GM18507 (cell line): ENCODE data around the gene PAOX.
A peak's percentile ranks its signal among the peaks of the same experiment; 100 is the strongest.
"Not testable (repeated sequence)": the region's sequence is repeated elsewhere in the genome, so short reads cannot be mapped to it uniquely, and the experiment has no call there.

Source experiments
- DNase-seq: peaks from one replicate; pipeline ENCODE4 v3.0.0; 2011; ENCODE audit warnings: low read depth; ENCODE audit not compliant: insufficient read length; ENCODE audit errors: extremely low spot score
- FAIRE-seq: peaks from 2 replicates; lab custom pipeline; 2011; peaks lifted over from hg19 to GRCh38; lab: Jason Lieb, UNC

PAOX gene

DNA sequence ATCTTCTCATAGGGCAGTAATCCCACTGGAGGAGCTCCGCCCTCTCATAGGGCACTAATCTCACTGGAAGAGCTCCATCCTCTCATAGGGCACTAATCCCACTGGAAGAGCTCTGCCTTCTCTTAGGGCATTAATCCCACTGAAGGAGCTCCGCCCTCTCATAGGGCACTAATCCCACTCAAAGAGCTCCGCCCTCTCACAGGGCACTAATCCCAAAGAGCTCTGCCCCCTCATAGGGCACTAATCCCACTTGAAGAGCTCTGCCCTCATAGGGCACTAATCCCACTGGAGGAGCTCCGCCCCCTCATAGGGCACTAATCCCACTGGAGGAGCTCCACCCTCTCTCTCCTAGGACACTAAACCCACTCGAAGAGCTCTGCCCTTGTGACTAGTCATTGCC, 17.8 kb upstream of the PAOX start:
- DNase-seq: no peak
- no peak for FAIRE-seq

DNA sequence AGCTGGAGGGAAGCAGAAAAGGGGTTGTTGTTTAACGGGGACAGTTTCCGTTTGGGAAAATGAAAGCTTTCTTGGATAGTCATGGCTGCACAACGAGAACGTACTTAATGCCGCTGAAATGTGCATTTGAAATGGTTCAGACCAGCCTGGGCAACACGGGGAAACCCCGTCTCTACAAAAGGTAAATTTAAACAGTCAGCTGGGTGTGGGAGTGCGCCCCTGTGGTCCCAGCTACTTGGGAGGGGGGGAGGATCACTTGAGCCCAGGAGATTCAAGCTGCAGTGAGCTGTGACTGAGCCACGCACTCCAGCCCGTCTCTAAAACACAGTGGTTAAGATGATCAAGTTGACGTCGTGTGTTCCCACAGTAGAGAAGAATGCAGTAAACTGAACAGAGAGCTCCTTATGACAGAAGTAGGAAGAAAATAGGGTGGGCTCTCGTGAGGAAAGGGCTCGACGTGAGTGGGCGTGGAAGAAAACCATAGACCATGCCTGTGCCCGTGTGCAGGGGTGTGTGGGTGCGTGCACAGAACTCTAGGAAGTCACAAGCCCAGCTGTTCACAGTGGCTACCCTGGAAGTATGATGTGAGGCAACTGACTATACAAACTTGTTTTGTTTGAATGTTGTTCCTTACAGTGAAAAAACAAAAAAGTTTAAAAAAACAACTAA, 17.2 kb upstream of the PAOX start:
- DNase-seq (no peak), FAIRE-seq (peak; percentile 65)

DNA sequence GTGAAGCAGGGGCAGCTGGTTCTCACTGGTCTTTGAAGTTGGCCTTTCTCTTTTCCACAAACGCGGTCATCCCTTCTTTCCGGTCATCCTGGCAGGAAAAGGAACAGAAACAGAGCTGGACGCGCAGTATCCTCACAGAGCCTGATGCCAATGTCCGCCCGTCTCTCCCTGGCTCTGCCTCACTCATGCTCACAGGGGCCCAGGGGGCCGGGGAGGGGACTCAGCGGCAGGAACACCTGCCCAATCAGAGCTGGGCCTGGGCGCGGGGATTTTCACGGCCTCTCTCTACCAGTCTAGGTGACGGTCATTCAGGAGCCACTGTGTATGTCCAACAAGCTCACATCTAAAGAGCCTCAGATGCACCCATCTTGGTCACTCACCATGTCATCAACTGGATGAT, 16.2 kb upstream of the PAOX start:
- no peak for FAIRE-seq
- DNase-seq: no peak

DNA sequence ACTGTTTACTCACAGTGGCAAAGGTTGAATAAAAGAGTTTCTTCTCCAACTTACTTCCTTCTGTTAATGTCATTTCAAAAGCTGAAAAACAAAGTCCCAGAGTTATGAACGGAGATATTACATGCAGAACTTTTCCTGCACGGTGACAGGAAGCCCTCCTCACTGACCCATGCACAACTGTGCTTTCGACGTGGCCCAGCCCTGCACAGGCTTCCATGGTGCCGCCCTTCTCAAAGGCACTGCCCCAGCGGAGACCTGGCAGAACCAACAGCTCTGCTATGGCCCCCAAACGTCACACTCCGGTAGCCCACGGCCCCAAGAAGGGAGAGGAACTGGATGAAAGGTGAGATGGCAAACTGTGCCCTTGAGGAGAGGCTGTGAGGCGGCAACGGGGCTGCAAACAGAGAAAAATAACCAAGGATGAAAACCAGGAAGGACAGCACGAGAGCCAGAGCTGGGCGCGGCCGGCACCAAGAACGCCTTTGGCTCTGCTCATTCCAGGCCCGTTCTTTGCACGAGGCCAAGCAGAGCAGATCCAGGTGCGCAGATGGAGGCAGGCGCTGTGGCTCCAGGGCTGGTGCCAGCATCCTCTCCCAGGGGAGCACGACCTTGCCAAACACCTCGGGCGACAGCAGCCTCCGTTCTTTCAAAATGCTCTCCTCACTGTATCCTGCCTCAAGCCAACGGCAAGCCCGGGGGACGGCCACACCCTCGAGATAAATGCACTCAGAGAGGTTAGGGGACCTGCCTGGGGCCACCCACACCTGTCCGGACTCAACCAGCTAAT, 14.2 kb upstream of the PAOX start:
- FAIRE-seq: no peak
- no peak for DNase-seq

DNA sequence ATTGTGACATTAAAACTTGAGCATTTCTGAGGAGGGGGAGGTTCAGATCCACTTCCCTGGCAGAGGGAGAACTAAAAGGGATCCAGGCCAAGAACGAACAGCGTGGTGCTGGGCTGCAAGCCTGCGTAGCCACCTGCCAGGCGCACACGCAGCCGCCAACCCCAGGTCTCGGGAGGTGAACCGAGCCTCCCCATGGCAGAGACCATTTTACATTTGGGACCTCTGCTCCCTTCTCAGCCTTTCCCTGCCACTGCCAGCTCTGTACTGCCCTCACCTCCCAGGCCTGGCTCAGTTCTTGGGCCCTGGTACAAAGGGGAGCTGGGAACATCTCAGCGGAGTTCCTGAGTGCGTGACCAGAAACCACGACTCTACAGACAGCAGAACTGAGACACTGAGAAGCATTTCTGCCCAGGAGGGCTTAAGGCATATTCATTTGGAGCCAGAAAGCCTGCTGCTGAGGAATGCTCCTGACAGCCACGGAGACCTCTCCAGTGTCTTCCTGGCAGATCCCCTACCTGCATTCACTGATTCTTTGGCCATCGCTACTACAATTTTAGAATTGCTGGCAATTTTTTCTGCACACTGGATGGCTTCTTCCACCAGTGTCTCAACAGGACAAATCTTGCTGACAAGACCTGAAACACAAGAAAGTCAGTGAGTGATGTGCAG, 13.5 kb upstream of the PAOX start:
- DNase-seq (no peak), FAIRE-seq (no peak)

DNA sequence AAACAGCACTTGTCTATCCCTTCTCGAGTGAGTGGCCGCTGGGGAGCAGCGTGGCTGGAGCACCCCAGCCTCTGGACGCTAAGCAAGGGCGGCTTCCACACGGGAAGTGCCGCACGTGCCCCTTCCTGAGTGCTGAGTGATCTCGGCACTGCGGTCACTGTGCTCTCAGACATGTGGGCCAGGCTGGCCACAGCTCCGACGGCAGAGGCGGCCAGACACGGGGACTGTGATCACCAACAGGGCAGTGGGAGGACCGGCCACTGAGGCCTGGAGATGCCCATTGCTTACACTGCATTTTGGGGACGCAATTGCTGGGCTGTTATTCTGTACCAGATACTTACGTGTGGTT, 13.0 kb upstream of the PAOX start:
- FAIRE-seq (no peak), DNase-seq (no peak)

DNA sequence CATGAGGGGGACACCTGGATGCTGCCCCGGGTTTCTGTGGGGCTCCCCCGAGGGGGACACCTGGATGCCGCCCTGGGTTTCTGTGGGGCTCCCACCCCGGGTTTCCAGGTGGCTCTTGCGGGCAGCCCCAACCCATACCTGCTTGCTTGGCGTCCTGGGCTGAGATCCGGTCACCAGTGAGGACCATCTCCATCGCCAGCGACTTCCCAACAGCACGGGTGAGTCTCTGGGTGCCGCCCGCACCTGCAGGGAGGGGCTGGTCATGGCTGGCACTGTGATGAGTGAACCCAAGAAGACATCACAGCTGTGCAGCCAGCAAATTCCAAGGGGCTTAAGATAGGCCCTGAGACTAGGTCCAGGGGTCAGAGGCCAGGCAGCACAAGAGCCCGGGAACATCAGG, 12.3 kb upstream of the PAOX start:
- DNase-seq (no peak), FAIRE-seq (no peak)

DNA sequence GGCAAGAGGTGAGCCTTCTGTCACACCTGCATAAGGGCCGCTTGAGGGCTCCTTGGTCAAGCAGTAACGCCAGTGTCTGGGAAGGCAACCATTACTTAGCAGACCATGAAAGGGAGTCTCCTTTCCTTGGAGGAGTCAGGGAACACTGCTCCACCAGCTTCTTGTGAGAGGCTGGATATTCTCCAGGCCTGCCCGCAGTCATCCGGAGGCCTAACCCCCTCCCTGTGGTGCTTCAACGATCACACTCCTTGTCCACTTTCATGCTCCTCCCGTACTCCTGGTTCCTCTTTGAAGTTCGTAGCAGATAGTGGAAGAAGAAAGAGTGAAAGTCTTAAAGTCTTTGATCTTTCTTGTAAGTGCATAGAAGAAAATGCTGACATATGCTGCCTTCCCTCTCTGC, 11.6 kb upstream of the PAOX start:
- FAIRE-seq, DNase-seq: not testable (repeated sequence)

DNA sequence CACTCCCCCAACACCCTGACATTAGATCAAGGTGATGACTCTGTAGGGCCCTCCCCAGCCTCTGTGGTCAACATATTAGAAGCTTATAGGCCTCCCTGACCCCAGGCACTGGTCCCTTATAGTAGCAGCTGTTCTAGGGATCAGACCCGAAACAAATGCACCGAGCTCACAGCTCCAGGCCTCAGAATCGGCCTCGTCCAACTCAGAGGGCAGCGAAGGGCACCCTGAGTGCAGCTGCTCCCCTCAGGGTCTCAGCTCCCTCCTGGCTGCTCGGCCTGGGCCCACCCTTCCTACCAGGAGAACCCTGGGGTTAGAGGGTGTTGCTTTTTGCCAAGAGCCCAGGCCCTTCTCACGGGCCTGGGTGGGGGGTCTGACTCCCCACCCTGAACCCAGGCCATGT, 10.9 kb upstream of the PAOX start:
- FAIRE-seq (no peak), DNase-seq (no peak)

DNA sequence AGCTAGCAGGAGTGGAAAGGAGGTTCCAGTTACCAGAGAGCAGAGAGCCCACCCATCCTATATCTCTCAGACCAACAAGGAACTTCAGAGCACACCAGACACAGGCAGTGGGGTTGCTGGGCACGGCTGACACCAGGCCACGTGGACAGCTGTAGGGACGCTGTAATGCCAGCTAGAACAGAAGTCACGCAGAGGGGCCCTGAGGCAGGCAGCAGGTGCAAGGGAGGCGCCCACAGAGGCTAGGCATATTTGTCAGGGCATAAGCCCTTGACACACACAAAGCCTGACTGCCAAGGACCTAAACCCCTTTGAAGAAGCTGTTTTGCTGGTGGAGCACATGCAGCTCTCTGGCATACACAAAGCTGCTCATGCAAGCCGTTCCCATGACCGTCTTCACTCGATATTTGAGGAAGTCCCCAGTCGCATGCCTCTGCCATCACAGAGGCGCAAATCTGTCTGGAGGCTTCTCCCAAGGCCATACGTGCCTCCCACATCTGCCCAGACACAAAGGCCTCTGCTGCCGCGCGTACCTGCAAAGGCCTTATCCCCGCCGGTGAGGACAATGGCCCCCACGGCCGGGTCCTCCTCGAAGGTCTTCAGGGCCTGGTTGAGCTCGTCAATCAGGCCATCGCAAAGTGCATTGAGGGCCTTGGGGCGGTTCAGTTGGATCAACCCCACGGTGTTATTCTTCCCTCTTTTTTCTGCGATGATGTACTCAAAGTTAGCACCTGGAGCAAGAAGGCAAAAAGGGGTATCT, 8.9 kb upstream of the PAOX start:
- DNase-seq (no peak), FAIRE-seq (no peak)

DNA sequence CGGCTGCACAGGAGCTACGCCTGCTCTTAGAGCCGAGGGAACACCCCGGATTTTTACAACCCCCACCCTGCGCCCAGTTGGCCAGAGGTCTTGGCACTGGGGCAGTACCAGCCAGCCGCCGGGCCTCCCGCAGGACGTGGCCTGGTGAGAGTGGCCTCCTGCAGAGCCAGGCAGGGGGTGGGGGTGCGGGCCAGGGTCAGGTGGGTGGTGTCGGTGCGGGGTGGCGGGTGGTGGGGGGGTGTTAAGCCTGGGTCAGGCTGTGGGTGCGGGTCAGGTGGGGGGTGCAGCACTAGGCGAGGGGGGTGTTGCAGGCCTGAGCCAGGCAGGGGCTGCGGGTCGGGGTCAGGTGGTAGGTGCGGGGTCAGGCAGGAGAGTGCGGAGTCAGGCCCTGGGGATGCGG, 6.6 kb upstream of the PAOX start:
- FAIRE-seq (no peak), DNase-seq (no peak)

DNA sequence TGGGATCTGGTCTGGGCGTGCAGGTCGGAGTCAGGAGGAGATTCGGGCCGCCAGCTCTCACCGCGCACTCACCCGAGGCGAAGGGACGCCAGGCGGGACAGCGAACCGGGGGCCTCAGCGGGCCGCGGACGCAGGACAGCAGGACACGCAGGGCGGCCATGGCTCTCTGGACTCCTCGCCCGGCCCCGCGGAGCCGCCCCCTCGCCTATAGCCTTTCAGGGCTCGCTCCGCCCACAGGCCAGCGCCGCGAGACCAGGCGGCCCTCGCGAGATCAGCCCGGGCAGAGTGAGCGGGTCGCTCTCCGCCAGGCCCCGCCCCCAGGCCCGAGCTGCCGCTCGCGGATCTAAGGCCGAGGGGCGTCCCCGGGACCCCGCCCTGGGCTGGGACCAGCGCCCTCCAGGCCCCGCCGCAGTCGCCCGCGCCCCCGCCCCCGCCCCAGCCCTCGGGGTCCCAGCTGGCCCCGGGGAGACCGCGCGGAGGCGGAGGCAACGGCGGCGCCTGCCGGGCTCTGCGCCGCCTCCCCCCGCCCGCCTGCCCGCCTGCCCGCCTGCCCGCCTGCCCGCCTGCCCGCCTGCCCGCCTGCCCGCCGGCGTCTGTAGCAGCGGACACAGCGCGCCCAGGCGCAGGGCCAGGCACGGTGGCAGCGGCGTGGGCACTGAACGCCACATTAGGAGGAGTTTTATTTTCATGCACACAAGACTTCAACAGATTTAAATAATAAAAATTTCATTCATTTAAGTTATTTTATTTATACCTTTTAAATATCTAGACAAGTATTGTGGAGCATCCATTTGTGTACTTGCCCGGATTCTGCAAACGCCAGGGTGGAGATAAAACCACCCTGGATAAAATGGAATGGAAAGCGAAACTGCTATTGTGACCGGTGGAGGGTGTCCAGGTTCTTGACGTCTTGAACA, 5.6 kb upstream of the PAOX start, which contains the start of gene ECHS1:
Gene ECHS1 (minus strand): TSS at position 181 of the 917 bp plus-strand sequence. CDS start 21 bp downstream, at position 160.
- FAIRE-seq (peak; percentile 93), DNase-seq (peak; percentile 99)

DNA sequence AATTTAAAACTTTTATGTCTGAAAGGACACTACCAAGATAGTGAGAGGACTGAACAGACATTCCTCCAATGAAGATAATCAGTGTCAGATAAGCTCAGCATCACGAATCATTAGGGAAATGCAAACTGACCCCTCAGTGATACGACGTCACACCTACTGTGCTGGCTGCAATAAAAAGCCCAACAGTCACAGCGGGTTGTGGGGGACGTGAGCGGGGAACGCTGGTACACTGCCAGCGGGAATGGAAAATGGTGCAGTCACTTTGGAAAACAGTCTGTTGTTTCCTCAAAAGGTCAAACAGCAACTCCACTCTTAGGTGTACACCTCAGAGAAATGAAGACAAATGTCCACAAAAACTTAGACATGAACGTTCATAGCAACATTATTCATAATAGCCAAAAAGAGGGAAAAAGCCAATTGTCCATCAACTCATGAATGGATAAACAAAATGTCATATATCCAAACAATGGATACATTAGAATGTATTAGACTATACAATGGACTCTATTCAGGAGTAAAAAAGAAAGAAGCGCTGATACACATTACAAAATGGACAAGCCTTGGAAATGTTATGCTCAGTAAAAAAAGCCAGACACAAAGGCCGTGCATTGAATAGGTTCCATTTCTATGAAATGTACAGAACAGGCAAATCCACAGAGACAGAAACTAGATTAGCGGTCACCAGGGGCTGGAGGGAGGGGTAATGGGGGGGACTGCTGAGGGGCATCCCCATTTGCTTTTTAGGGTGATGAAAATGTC, 3.5 kb upstream of the PAOX start:
- DNase-seq (no peak), FAIRE-seq (no peak)

DNA sequence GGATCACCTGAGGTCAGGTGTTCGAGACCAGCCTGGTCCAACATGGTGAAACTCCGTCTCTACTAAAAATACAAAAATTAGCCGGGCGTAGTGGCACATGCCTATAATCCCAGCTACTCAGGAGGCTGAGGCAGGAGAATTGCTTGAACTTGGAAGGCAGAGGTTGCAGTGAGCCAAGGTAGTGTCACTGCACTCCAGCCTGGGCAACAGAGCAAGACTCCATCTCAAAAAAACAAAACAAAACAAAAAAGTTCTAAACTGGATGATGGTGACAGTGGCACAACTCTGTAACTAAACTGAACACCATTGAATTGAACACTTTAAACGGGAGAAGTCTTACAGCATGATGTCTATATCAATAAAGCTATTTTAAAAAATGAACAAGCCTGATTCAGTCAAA, 2.9 kb upstream of the PAOX start:
- DNase-seq, FAIRE-seq: not testable (repeated sequence)

DNA sequence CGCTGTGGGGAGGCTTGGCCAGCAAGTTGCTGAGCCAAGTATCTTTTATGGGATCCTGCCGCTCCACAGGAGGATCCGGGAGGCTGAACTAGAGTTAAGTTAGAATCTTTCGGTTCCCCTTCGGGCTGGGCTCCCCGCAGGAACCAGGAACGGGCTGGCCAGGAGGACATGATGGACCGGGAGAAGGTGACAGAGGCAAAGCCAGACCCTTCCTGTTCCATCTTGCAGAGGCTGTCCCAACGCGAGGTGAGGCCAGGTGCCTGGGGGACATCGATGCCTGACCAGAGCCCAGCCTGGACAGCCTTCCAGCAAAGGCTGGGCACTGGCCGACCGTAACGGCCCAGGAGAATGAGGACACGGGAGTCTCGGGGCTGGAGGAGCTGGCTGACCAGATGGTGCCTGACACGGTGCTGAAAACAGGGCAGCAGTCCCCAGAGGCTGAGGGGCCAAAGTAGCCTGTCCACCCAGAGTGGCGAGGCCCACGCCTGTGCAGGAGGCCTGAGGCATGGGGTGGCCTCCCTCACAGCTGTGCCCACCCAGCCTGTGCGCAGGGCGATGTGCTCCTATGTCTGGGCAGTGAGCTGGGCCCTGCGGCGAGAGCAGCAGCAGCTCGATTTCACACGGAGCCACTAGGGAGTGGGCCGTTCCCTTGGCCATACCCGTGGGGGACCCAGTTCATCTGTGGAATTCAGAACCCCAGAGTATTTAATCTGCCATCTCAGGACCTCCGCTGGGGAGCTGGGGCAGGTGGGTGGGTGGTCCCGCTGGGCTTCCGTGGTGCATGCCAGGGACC, 1.8 kb upstream of the PAOX start:
- FAIRE-seq (no peak), DNase-seq (no peak)

DNA sequence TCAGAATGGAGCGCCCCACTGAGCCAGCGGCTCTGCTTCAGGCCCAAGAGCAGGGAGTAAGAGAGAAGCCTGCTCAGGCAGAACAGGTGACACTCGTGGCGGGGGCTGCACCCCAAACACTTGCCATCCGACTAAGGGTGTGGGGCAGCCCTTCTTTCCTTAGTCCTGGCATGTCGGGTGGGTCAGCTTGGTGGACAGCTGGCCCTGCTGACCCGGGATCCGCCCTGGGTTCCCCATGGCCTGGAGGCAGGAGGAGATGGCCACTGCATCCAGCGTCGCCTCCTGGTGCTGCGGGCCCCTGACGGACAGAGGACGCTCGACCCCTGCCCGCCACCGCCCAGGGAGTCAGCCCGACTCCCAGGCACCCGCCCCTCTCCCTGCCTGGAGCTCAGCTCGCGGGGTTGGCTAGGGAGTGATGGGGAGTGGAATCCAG, 1.2 kb upstream of the PAOX start:
- FAIRE-seq: no peak
- DNase-seq: no peak

DNA sequence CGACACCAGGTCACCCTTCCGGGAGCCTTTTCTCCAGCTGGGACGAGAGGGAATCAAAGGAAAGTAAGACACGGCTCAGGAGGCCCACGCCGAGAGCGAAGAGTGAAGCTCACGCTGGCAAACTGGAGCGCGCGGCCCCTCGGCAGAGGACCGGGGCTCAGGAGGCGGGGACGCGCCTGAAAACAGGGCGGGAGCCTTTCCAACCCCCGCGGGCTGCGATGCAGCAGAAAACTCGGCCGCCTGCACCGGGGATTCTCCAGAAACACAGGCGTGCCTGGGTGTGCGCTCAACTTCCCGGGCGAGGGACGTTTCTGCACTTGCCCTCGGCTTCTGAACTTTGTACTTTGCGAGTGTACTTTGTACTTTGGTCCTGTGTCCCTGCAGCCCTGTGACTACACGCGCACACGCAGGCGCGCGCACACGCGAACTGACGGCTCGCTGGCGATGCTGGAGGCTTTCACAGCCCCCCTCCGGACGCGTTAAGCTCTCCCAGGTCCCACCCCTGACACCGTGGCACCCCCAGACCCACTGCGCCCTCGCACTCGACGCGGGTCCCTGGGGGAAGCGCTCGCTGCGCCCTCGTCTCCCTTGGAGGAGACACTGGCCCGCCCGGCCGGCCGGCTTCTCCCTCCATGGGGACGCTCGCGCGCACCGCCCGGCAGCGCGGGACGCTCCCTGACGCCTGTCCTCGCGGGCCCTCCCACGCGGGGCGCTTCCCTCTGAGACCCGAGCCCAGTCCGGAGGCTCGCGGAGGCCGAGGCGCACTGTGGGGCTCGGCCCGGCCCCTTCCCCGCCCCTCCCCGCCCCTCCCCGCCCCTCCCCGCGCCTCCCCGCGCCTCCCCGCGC, 588 bp upstream of the PAOX start:
- DNase-seq: no peak

More for the DNA sequence above, 588 bp upstream of the PAOX start:
- FAIRE-seq: peak; percentile 63
